HG03354 (cell line): ENCODE measurements around the gene MRGPRG.

ENCODE experiments used
- ATAC-seq: cut with Tn5 transposase; IDR thresholded peaks from one replicate; pipeline ENCODE4 v1.9.1; 2021; ENCODE audit warnings: mild to moderate bottlenecking; ENCODE audit not compliant: unreplicated experiment, poor library complexity, severe bottlenecking

Gene MRGPRG

DNA sequence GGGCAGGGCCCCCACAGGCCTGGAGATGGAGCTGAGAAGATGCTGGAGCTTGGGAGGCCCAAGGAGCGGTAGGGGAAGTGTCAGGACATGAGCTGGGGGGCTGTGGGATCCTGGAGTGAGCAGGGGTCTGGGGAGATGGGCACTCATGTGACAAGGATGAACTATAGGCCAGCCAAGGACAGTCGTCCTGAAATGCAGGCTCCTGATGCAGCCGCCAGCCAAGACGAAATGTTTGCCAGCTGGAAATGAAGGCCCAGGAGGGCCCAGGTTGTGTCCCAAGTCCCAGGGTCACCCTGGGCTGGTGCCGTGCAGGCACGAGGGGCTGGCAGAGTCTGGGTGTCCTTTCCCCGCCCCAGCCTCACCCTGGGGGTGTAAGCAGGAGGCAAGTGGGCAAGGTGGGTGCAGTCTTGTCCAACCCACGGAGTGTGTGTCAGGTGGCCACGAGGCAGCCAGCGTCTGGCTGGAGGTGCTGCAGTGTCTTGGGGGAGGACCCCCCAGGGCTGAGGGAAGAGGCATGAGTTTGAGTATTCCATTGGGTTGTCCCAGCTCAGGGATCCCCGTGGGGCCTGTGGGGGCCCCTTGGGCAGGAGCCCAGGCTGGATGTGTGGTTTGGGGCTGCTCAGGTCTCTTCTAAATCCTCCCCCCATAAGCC, 21.4 kb downstream of the MRGPRG start:
- ATAC-seq = no peak

DNA sequence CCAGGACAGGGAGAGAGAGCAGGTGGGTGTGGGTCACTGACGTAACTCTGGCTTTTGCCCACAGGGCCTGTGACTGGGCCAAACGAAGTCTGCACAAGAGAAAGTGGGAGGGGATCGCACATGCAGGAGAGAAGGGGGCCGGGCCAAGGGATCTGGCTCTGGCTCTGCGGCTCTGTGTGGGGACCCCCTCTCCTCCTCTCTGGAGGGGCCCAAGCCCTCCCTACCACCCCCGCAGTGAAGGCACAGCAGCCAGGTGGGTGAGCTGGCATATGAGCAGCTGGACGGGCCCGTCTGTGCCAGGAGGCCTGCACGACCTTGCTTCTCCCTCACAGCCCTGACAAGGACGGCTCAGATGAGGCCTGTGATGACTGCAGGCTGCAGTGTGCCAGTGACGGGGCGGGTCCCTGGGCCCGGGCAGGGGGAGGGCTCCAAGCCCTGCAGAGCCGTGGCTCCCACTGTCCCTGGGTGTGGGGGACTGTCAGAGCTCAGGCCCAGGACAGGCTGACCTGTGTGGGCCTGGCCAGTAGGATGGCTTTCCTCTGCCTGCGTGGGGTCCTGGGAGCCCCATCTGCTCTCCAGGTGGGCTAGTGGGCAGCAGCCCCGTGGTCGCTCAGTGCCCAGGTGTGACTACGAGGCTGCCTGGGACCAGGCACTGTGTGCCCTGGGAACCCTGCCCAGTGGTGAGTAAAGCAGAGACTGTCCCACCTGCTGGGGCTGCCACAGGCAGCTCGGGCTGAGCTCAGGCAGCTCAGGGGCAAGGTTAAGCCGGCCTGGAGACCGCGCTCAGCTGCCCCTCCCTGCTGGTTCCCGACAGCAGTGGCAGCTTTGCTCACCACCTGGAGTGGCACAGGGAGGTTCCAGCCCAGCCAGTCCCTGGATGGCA, 22.2 kb downstream of the MRGPRG start:
- ATAC-seq = no peak

- no peak for ATAC-seq
These were observed 23.1 kb downstream of the MRGPRG start for GRCh38 chr11:3195251-3196160.

GRCh38 chr11:3194016-3194816, 24.4 kb downstream of the MRGPRG start:
- ATAC-seq = no peak

DNA sequence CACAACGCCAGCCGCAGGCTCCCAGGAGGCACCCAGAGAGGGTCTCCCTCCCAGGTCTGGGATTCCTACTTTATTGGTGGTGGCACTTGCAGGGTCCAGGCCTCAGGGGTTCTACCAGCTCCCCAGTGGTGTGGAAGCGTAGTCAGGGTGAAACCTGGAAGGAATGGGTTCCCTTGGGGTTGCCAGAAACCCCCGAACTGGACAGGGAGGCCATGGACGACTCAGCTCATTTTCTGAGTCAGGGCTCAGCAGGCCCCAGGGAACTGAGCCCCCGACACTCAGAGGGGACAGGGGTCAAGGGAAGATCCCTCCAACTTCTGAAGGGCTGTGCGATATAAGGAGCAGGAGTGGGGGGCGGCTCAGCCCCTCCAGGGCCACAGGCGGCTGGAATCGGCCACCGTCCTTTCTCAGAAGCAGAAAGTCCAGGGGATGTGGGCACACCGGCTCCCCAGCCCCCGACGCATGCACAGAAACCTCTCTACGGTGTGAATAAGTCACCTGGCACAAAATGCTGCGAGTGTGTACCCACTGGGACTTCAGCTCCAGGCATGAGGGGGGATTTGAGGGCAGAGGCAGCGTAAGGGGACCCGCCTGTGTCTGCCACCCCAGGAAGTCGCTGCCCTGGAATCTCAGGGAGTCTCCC, 25.1 kb downstream of the MRGPRG start:
- no peak for ATAC-seq

DNA sequence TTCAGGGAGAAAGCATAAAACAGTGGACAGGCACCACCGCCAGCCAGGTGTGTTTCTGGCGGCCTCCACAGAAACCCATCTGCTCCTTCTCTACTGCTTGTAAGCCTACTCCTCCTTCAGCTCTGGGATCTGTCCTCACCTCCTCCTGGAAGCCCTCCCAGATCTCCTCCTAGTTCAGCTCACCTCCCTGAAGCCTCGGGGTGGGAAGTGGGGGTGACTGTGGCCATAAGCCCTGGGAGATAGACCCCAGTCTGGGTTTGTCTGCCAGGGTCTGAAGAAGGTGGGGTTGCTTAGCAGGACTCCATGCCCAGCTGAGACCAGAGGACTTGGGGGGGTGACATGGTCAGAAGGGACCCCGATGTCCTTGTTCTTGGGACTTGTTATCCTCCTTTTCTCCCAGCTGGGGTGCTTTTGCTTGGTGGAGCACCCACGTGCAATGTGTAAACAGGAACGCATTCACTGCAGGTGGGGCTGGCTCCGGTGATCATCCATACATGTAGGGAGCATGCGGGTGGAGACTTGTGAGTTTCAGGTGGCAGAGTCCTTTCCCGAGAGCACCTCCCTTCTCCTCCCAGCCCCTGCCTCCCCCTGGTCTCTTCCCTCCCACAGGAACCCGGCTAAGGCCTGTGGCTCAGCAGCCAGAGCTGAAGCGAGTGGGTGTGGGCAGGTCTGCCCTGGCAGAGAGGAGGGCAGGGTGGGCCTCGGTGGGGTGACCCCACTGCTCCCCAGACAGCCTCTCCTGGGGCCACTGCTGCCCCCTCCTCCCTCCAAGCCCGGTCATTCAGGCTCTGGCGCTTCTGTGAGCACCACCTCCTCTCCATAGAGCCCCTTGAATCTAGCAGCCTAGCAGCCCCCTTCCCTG, 25.9 kb downstream of the MRGPRG start:
- ATAC-seq = no peak

DNA sequence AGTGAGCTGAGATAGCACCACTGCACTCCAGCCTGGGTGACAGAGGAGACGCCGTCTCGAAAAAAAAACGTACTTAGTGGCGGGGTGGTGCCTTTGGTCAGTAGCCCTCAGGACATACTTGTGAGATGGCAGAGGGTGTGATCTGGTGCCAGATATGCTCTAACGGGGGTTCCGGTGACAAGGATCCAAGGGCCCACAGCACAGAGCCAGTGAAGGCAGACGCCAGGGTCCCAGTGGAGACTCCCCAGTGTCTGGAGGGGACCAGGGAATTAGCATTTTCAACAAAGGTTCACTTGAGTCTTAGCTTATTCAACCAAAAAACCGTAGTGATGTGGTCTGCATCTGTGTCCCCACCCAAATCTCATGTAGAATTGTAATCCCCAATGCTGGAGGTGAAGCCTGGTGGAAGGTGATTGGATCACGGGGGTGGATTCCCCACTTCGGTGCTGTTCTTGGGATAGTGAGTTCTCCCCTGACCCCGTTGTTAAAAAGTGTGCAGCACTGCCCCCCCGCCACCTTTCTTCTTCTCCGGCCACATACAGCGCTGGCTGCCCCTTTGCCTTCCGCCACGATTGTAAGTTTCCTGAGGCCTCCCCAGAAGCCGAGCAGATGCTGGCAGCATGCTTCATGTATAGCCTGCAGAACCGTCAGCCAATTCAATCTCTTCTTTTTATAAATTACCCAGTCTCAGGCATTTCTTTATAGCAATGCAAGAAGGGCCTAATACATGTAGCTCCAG, 26.9 kb downstream of the MRGPRG start:
- no peak for ATAC-seq

DNA sequence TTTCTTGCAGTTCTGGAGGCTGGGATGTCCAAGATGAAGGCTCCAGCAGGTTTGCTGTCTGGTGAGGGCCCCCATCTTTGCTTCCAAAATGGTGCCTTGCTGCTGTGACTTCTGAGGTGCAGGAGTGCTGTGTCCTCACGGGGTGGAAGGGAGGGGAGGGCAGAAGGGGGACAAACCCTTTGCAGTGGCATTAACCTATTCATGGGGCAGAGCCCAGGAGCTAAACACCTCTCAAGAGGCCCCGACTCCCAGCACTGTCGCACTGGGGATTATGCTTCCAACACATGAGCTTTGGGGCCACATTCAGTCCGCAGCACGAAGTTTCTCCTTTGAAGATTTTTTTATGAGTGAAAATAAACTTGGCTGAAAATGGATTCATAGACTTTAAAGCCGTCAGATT, 28.0 kb downstream of the MRGPRG start:
- no peak for ATAC-seq

DNA sequence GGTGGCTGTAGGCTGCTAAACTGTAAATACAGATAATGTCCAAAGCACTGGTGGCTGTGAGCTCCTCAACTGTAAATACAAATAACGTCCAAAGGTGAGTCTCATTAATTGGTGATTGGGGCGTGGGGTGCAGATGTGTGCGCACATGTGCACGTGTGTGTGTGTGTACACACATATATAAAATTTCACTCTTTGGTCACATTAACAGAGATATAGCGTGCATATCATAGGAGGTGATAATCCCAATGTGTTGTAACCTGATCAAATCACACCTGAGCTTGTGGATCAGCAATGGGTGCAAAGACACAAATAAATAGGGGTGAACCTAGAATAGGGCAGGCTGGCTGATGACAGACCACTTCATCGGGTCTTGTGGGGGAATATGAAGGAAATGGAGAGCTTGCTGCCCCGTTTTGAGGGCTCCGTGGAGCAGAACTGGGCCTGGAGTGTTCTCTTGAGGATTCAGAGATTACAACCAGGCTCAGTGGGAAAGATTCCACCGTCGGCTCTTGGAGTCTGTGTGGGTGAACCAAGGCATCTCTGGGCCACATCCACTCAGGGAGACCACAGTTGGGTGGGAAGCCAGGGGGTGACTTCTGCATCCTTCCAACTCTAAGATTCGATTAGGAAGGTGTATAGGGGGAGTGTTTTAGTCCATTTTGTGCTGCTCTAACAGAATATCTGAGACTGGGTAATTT, 28.6 kb downstream of the MRGPRG start:
- ATAC-seq = no peak

DNA sequence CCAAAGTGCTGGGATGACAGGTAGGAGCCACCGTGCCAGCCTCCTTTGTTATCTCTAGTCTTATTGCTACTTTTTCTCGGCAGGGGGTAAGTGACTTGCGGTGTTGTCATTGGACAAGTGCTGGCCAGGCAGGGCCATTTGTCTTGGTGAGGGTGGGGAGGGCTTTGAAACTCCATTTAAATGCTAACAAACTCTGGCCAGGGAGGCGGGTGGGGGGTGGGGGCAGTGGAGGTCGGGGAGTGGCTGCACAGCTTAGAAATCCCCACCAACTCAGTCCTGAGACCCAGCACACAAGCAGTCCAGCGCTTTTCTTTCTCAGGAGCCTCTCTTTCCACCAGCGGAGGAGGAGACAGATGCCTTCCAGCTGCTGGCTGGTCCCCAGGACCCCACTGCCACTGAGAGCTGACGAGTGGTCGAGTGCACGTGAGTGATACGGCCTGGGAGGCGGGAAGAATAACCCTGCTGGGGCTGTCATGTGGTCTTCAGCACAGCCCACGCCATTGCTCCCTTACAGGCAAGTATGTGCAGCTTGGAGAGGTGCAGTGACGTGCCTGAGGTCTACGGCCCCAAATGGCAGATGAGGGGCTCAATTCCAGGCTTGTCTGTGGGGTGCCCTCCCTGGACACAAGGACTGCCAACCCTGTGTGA, 29.3 kb downstream of the MRGPRG start:
- ATAC-seq = no peak

- ATAC-seq = no peak
These were observed 30.0 kb downstream of the MRGPRG start for GRCh38 chr11:3188496-3189195.

DNA sequence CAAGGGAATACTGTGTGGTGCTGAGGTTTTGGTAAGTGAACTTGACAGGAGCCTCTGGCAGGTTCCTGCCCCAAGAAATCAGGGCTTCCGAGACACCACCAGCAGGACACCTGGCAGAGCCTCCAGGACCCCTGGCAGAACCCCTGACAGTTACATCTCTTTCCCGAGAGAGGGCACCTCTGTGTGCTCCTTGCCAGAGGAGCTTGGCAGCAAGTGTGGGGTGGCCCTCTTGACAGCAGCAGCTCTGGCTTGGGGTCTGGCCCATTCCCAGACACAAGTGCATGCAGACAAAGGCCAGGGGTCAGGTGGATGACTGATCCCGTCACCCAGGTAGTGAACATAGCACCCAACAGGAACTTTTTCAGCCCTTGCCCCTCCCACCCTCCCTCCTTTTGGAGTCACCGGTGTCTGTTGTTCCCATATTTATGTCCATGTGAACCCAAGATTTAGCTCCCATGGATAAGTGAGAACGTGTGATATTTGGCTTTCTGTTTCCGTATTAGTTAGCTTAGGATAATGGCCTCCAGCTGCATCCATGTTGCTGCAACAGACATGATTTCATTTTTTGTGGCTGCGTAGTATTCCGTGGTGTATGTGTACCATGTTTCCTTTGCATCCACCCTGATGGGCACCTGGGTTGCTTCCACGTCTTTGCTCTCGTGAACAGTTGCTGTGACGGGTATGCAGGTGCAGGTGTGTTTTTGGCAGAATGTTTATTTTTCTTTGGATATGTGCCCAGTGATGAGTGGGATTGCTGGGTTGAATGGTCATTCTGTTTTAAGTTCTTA, 32.3 kb downstream of the MRGPRG start:
- no peak for ATAC-seq

DNA sequence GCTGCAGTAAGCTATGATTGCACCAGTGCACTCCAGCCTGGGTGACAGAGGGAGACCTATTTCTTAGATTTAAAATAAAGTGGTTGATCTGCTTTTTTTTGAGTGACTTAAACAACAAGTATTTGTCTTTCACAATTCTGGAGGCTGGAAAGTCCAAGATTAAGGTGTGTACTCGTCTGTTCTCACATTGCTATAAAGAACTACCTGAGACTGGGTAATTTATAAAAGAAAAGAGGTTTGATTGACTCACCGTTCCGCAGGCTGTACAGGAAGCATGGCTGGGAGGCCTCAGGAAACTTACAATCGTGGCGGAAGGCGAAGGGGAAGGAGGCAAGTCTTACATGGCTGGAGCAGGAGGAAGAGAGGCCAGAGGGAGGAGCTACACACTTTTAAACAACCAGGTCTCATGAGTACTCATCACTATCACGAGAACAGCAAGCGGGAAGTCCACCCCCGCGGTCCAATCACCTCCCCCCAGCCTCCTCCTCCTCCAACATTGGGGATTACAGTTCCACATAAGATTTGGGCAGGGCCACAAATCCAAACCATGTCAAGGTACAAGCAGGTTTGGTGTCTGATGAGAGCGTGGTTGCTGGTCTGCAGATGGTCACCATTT, 33.8 kb downstream of the MRGPRG start:
- ATAC-seq = no peak

DNA sequence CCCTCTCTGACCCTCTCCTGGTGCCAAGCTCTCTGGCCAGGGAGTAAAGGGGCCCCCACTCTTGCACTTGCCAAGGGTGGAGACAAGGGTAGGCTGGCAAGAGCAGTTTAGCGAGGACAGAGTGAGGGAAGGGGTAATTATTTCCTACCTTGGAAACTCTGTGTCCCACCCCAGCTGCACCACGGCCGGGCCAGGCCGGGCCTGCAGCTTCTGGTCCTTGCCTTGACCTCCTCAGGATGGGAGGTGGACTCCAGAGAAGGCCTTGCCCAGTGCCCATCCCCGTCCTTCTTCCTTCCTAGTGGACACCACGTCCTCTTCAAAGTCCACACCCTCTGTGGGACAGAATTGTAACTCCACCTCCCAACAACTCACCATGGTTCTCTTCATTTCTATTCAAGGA, 35.1 kb downstream of the MRGPRG start:
- no peak for ATAC-seq

DNA sequence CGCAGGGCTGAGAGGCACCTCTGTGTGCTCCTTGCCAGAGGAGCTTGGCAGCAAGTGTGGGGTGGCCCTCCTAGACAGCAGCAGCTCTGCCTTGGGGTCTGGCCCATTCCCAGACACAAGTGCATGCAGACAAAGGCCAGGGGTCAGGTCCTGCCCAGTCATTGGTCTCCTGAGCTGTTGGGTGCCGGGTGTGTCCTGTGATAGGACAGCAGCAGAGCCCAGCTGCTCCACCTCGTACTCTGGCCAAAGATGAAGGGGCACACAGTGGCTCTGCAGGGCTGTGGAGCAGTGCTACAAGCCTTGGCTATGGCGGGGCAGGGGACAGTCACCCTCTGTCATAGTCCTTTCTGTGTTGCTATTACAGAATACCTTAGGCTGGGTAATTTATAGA, 36.2 kb downstream of the MRGPRG start:
- no peak for ATAC-seq
